SU-DHL-6 (cell line): ENCODE measurements around the gene CDC20B.

Experiments used
- CTCF ChIP-seq: fragments of 200-600 bp; sonication (generic); IDR thresholded peaks from one replicate; pipeline ENCODE4 v1.5.1; 2017; ENCODE audit warnings: antibody characterized with exemption, mild to moderate bottlenecking, low read length, moderate library complexity; ENCODE audit not compliant: insufficient read depth, poor library complexity, severe bottlenecking
- EZH2phosphoT487 ChIP-seq: fragments of 200-600 bp; sonication (generic), shearing (Covaris generic); conservative IDR thresholded peaks from 2 replicates; pipeline ENCODE4 v1.6.1; 2018; ENCODE audit warnings: mild to moderate bottlenecking, antibody characterized with exemption, low read length, moderate library complexity, mixed read lengths

DNA sequence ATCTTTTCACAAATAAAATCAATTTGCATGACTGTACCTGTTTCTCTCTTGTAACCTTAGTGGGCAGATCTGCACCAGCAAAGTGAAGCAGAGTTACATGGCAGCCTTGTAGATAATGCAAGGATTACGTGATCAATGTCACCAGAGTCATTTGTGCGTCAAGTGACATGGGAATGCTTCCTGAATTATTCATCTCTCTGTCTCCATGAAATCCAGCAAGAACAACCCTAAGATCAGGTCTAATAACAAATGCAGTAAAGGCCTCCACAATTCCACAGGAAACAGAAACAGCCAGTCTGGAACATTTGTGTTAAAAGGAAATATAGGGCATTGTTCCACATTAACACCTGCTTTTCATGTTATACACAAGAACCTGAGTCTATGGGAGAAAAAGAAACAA, 62.8 kb downstream of the CDC20B start:
- TF ChIP-seq CTCF (no peak), EZH2phosphoT487 (no peak)
